ENCODE results near the gene ARHGEF16. TPM values are rescaled to one million over a fixed set of nuclear protein-coding genes. Genes with fewer than 3 reads are reported as not detected.

ARHGEF16 gene
- total RNA-seq, 1 donor from 2014 or later, result not detected

GRCh38 chr1:3473381-3473844 is 18.9 kb downstream of the ARHGEF16 start:
- no peaks in the 10 kb centered on the region for H3K4me1 ChIP-seq
- intact Hi-C loops (cut with DNase I), result no loop called here
- no peak for TF ChIP-seq CTCF (IDR thresholded peaks at IDR 0.05)
- H3K27ac ChIP-seq, result no peak overlapping the region
- no peaks in the 10 kb centered on the region for H3K36me3 ChIP-seq
- no peak overlapping the region for H3K4me3 ChIP-seq
- no peak for DNase-seq (ENCODE audit: low spot score in 2 of 2)
- H3K27me3 ChIP-seq, result peaks cover 9% of the 10 kb centered on the region
- no peaks in the 10 kb centered on the region for H3K9me3 ChIP-seq

- Histone ChIP-seq H3K4me3 (no peak overlapping the region), H3K36me3 (no peaks in the 10 kb centered on the region), H3K27me3 (peaks cover 9% of the 10 kb centered on the region), H3K27ac (no peak overlapping the region), H3K4me1 (no peaks in the 10 kb centered on the region), H3K9me3 (no peaks in the 10 kb centered on the region)
- no peak for TF ChIP-seq CTCF (IDR thresholded peaks at IDR 0.05)
- no peak for DNase-seq (ENCODE audit: low spot score in 2 of 2)
- intact Hi-C loops (cut with DNase I), result no loop called here
Measured at GRCh38 chr1:3474016-3474415, 19.6 kb downstream of the ARHGEF16 start.

- no peak overlapping the region for H3K4me3 ChIP-seq
- no peak overlapping the region for H3K27ac ChIP-seq
- no peak for TF ChIP-seq CTCF (IDR thresholded peaks at IDR 0.05)
Measured at GRCh38 chr1:3474421-3474820, 20.0 kb downstream of the ARHGEF16 start.

GRCh38 chr1:3475839-3476573 is 21.5 kb downstream of the ARHGEF16 start:
- Histone ChIP-seq H3K27me3 (peaks cover 9% of the 10 kb centered on the region), H3K27ac (no peak overlapping the region), H3K9me3 (no peaks in the 10 kb centered on the region), H3K4me1 (no peaks in the 10 kb centered on the region), H3K4me3 (no peak overlapping the region), H3K36me3 (no peaks in the 10 kb centered on the region)
- intact Hi-C loops (cut with DNase I), result no loop called here
- TF ChIP-seq CTCF (IDR thresholded peaks at IDR 0.05), result no peak
- DNase-seq (ENCODE audit: low spot score in 2 of 2), result no peak

More at GRCh38 chr1:3474421-3474820, 20.0 kb downstream of the ARHGEF16 start:
- no peaks in the 10 kb centered on the region for H3K36me3 ChIP-seq
- intact Hi-C loops (cut with DNase I), result no loop called here
- no peaks in the 10 kb centered on the region for H3K9me3 ChIP-seq
- DNase-seq (ENCODE audit: low spot score in 2 of 2), result no peak
- H3K4me1 ChIP-seq, result no peaks in the 10 kb centered on the region
- peaks cover 9% of the 10 kb centered on the region for H3K27me3 ChIP-seq

GRCh38 chr1:3476666-3477065 is 22.2 kb downstream of the ARHGEF16 start:
- no peaks in the 10 kb centered on the region for H3K9me3 ChIP-seq
- H3K4me1 ChIP-seq, result no peaks in the 10 kb centered on the region
- TF ChIP-seq CTCF (IDR thresholded peaks at IDR 0.05), result no peak
- H3K36me3 ChIP-seq, result no peaks in the 10 kb centered on the region
- intact Hi-C loops (cut with DNase I), result no loop called here
- H3K27me3 ChIP-seq, result peaks cover 9% of the 10 kb centered on the region
- DNase-seq (ENCODE audit: low spot score in 2 of 2), result no peak
- H3K27ac ChIP-seq, result no peak overlapping the region
- no peak overlapping the region for H3K4me3 ChIP-seq
